ENCODE measurements around the gene CBFA2T2. TPM values are rescaled to one million over a fixed set of nuclear protein-coding genes. Genes with fewer than 3 reads are reported as not detected.
A peak's percentile ranks its signal among the peaks of the same experiment; 100 is the strongest.

CBFA2T2 gene
- total RNA-seq, 1 experiment from 2014 or later, result 16.3 TPM

- no peaks in the 10 kb centered on the region for H3K27me3 ChIP-seq (ENCODE audit: control insufficient read depth, insufficient read depth, low read length)
- in situ Hi-C loops (cut with HindIII; ENCODE audit: low pct_unique_long_range_greater_than_20kb, low sequenced_read_pairs), result no loop called here
- TSS peak; percentile 52 for BruUV-seq (replicated peaks)
- no peaks in the 10 kb centered on the region for H3K4me1 ChIP-seq (ENCODE audit: control insufficient read depth, insufficient read depth, low read length)
- intact Hi-C loops (cut with micrococcal nuclease; ENCODE audit: unreplicated experiment), result no loop called here
- H3K9me3 ChIP-seq (ENCODE audit: control insufficient read depth, insufficient read depth, low read depth, low read length), result no peaks in the 10 kb centered on the region
- ChIA-PET CTCF (no interaction called here), POLR2A (no interaction called here)
- TF ChIP-seq POLR2AphosphoS5 (IDR thresholded peaks at IDR 0.05; ENCODE audit: low read depth, low read length), result no peak
- no peak for TF ChIP-seq SIN3A (IDR thresholded peaks at IDR 0.05; ENCODE audit: borderline replicate concordance, insufficient read depth, low read depth, low read length)
- no peak for TF ChIP-seq REST (IDR thresholded peaks at IDR 0.05; ENCODE audit: insufficient read depth in 1 of 2, low read depth in 2 of 2, low read length in 1 of 2)
- TF ChIP-seq CTCF (IDR thresholded peaks at IDR 0.05), result no peak
- no peak for TF ChIP-seq TCF7L2 (IDR thresholded peaks at IDR 0.05; ENCODE audit: low read depth, low read length)
- H3K27ac ChIP-seq (ENCODE audit: low read length), result no peak overlapping the region
- no peak overlapping the region for H3K4me3 ChIP-seq (ENCODE audit: low read depth in 2 of 2, low read length in 2 of 2)
- DNase-seq (ENCODE audit: low read depth, low spot score), result no peak
- peaks cover 3% of the 10 kb centered on the region; the same call in 1 of the 2 replicates for H3K36me3 ChIP-seq (ENCODE audit: control insufficient read depth, insufficient read depth, low read length)
- no peak for ATAC-seq
Measured at GRCh38 chr20:33612001-33612400, 122.1 kb downstream of the CBFA2T2 start.

- TF ChIP-seq POLR2AphosphoS5 (IDR thresholded peaks at IDR 0.05; ENCODE audit: low read depth, low read length), result no peak
- TF ChIP-seq CTCF (IDR thresholded peaks at IDR 0.05), result no peak
- TF ChIP-seq REST (IDR thresholded peaks at IDR 0.05; ENCODE audit: insufficient read depth in 1 of 2, low read depth in 2 of 2, low read length in 1 of 2), result no peak
- TF ChIP-seq TCF7L2 (IDR thresholded peaks at IDR 0.05; ENCODE audit: low read depth, low read length), result no peak
- no peak for TF ChIP-seq SIN3A (IDR thresholded peaks at IDR 0.05; ENCODE audit: borderline replicate concordance, insufficient read depth, low read depth, low read length)
- Histone ChIP-seq H3K4me1 (ENCODE audit: control insufficient read depth, insufficient read depth, low read length) (no peaks in the 10 kb centered on the region), H3K27ac (ENCODE audit: low read length) (no peak overlapping the region), H3K27me3 (ENCODE audit: control insufficient read depth, insufficient read depth, low read length) (no peaks in the 10 kb centered on the region), H3K9me3 (ENCODE audit: control insufficient read depth, insufficient read depth, low read depth, low read length) (no peaks in the 10 kb centered on the region), H3K4me3 (ENCODE audit: low read depth in 2 of 2, low read length in 2 of 2) (no peak overlapping the region), H3K36me3 (ENCODE audit: control insufficient read depth, insufficient read depth, low read length) (no peaks in the 10 kb centered on the region)
- DNase-seq (ENCODE audit: low read depth, low spot score) (no peak), ATAC-seq (no peak)
- ChIA-PET CTCF (no interaction called here), POLR2A (no interaction called here)
- no TSS peak for BruUV-seq (replicated peaks)
- intact Hi-C loops (cut with micrococcal nuclease; ENCODE audit: unreplicated experiment), result no loop called here
- in situ Hi-C loops (cut with HindIII; ENCODE audit: low pct_unique_long_range_greater_than_20kb, low sequenced_read_pairs), result no loop called here
Measured at GRCh38 chr20:33621717-33622400, 132.0 kb downstream of the CBFA2T2 start.

All from Panc1 (cell line).